GM18909 (cell line): Measurements from ENCODE around the gene ZFYVE1.

ENCODE experiments used
- ATAC-seq: cut with Tn5 transposase; IDR thresholded peaks from one replicate; pipeline ENCODE4 v1.9.1; 2021; ENCODE audit warnings: mild to moderate bottlenecking; ENCODE audit not compliant: unreplicated experiment, poor library complexity

ZFYVE1 gene

DNA sequence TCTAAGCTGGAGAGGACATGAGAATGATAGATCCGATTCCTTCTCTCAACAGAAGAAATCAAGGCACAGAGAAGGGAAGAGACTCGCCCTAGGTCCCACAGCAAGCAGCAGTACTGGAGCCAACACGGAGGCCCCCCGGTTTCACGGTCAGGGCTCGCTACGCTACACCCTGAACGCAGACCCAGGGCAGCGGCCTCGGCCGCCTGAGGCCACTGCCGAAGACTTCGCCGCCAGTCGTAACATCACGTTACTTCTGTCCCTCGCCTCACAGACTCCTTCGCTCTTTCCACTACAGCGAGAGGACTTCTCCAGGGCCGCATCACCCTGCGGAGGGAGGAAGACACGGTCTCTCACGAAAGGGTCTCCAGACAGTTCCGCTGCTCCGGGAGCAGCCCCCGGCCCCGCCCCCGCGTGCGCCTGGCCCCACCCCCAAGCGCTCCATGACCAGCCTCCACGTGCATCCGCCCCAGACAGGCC, 101.1 kb downstream of the ZFYVE1 start:
- peak; percentile 19 for ATAC-seq

DNA sequence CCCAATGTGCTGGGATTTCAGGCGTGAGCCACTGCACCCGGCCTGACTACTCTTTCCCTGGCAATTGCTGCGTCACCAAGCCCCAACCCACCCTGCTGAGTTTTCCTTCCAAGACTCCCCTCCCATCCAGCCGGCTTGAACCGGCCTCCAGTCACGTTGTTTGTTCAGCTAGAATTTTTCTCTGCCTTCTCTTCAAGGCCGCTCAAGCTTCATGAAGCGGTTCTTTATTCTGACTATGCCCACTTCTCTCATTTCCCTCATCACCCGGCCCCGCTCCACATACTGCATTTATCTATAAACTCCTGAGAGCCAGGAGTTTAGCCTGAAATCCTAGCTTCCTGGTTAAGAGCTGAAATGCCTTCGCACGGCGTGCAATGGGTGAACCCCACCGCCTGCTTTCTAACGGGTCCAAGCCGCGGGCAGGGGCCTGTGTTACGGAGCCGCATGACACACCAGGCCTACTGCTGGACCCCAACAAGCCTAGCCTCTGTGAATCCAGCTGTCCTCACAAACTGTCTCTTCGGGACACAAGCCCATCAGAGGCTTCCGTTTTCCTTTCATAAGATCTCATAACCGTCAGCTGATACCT, 101.6 kb downstream of the ZFYVE1 start:
- ATAC-seq = no peak

DNA sequence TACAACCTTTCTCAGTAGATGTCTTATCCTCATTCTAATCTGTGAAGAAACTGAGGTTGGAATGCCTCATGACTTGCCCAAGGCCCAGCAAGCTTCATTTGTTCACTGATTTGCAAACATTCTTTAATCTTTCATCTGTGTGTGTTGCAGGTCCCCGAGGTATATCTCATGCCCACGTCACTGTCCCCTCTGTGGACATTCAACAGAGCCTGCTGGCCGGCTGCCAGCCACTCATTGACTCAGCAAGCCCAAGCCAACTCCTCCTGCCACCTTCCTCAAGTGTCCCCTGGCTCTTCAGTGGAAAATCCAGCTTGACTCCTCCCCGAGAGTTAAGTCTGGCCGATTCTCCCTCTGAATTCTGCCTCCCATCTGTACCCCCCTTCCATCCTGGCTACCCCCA, 102.6 kb downstream of the ZFYVE1 start:
- no peak for ATAC-seq

DNA sequence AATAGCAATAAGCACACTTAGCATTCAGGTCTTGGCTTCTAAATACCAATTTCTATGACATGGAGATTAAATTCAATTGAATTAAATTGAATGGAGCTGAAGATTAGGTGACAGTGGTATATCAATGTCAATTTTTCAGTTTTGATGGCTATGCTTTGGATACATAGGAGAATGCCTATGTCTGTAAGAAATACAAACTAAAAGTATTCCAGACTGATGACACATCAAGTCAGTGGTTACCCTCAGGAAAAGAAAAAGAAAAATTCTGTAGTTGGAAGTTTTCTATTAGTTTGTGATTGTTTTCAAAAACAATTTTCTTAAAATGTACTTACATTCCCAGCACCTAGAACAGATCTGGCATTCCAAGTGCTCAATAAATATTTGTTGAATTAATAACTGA, 105.5 kb downstream of the ZFYVE1 start:
- no peak for ATAC-seq

DNA sequence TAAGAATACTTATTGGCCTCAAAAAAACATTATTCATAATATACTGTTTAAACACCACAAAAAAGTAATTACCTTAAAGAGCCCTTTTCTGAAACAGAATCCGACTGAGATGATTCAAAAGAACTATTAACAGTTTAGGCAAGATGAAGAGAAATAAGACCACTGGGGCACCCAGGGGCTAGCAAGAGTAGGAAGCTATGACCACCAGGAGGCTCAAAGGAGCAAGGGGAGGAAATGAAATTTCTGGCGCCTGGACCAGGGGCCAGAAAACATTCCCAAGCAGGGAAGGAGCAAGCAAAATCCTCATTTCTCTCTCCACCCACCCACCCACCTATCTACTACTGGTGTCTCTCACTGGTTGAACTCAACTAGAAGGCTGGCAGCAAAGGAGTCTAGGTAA, 106.9 kb downstream of the ZFYVE1 start:
- ATAC-seq = no peak
